ENCODE measurements around the gene ZFP62. TPM values are rescaled to one million over a fixed set of nuclear protein-coding genes. Genes with fewer than 3 reads are reported as not detected.

The ZFP62 gene
- total and polyA plus RNA-seq, 7 donors: 6.0 to 25.6 (median 11.7) TPM

DNA sequence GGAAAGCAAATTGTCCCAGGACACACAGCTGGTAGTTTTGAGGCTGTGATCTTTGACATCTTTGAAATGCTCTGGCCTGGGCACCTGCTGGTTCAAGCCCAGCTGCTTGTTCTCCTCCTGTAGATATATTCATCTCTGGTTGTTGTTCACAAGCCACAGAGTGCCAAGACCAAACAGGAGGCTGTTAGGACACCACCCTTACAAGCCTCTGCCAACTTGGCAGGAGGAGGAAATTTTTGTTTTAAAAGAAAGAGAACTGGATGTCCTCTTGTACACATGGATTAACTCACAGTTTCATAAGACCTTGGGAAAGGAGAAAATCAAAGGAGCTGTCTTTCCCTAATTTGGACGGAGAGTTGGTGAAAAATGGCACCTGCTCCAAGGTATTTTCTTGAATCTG, 8.5 kb upstream of the ZFP62 start:
- Histone ChIP-seq H3K4me1 (no peaks in the 10 kb centered on the region), H3K27ac (no peak overlapping the region), H3K4me3 (no peak overlapping the region), H3K9me3 (no peaks in the 10 kb centered on the region), H3K27me3 (ENCODE audit: insufficient read depth in 3 of 3, low read length in 2 of 3) (peaks cover 0 to 6% (median 0%) of the 10 kb centered on the region in 3 donors), H3K36me3 (ENCODE audit: insufficient read depth in 1 of 2, low read depth in 1 of 2) (no peaks in the 10 kb centered on the region)
- WGBS, 3 donors: 39 to 55% (median 42%) methylated on average over 1 of the region's 1 CpG
- DNase-seq (no peak), ATAC-seq (peak in 2 of 4 donors; percentile 27 to 58)
- intact Hi-C loops (cut with DNase I): loop anchor here (5.0 to 10.0 kb wide), 2 partner anchors 37 to 285 kb away; no protein-coding TSS in a partner anchor
- TF ChIP-seq, protein P1, sequence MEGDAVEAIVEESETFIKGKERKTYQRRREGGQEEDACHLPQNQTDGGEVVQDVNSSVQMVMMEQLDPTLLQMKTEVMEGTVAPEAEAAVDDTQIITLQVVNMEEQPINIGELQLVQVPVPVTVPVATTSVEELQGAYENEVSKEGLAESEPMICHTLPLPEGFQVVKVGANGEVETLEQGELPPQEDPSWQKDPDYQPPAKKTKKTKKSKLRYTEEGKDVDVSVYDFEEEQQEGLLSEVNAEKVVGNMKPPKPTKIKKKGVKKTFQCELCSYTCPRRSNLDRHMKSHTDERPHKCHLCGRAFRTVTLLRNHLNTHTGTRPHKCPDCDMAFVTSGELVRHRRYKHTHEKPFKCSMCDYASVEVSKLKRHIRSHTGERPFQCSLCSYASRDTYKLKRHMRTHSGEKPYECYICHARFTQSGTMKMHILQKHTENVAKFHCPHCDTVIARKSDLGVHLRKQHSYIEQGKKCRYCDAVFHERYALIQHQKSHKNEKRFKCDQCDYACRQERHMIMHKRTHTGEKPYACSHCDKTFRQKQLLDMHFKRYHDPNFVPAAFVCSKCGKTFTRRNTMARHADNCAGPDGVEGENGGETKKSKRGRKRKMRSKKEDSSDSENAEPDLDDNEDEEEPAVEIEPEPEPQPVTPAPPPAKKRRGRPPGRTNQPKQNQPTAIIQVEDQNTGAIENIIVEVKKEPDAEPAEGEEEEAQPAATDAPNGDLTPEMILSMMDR (IDR thresholded peaks at IDR 0.05): no peak

DNA sequence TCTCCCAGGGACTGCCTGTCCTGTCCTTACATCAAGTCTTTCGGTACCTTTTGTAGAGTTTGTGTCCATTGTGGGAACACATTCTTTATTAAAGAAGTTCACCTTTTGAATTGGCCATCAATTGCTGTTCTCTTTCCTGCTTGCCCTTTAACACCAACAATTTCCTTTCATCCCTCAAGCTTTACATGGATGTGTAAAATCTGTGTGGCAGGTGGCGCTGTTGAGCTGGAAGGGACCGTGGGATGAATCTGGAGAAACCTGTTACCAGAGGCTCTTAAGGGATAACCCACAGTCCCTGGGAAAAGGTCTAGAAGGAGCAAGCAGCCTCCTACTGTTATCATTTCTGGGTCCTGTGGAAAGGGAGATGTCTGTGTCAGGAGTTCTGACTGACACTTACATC, 7.9 kb upstream of the ZFP62 start:
- Histone ChIP-seq H3K36me3 (ENCODE audit: insufficient read depth in 1 of 2, low read depth in 1 of 2) (no peaks in the 10 kb centered on the region), H3K4me3 (no peak overlapping the region), H3K27me3 (ENCODE audit: insufficient read depth in 3 of 3, low read length in 2 of 3) (peaks cover 0 to 6% (median 0%) of the 10 kb centered on the region in 3 donors), H3K9me3 (no peaks in the 10 kb centered on the region), H3K4me1 (no peaks in the 10 kb centered on the region), H3K27ac (no peak overlapping the region)
- peak in 3 of 4 donors; percentile 55 to 85 (median 72) for ATAC-seq
- DNase-seq: peak; percentile 75 to 84
- WGBS, 3 donors: 3 to 4% (median 4%) methylated on average over 3 of the region's 3 CpGs
- TF ChIP-seq, protein P1 (IDR thresholded peaks at IDR 0.05): peak; percentile 67
- intact Hi-C loops (cut with DNase I): loop anchor here (5.0 to 10.0 kb wide), 2 partner anchors 37 to 286 kb away; no protein-coding TSS in a partner anchor

DNA sequence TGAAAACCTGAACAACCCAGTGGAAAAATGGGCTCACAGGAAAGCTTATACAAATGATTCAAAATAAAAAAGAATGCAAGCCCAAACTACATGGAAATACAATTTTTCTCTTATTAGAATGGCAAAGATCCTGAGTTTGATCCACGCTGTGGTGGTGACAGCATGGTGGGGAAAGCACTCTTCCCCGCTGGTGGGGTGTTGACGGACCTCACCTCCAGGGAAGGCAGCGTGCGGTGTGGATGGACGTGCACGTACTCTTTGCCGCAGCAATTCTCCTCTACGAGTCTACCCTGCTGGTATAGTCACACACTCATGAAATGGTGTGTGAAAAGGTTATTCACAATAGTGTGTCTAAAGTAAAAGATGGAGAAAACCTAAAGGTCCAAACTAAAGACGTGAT, 5.9 kb upstream of the ZFP62 start:
- TF ChIP-seq, protein P1 (IDR thresholded peaks at IDR 0.05): no peak
- Histone ChIP-seq H3K4me1 (no peaks in the 10 kb centered on the region), H3K27ac (no peak overlapping the region), H3K27me3 (ENCODE audit: insufficient read depth in 3 of 3, low read length in 2 of 3) (peaks cover 0 to 6% (median 0%) of the 10 kb centered on the region in 3 donors), H3K4me3 (no peak overlapping the region), H3K36me3 (ENCODE audit: insufficient read depth in 1 of 2, low read depth in 1 of 2) (no peaks in the 10 kb centered on the region), H3K9me3 (no peaks in the 10 kb centered on the region)
- intact Hi-C loops (cut with DNase I): loop anchor here (5.0 to 10.0 kb wide), 2 partner anchors 35 to 288 kb away; no protein-coding TSS in a partner anchor
- ATAC-seq: no peak
- 76 to 85% (median 83%) methylated on average over 10 of the region's 10 CpGs for WGBS, 3 donors
- DNase-seq: no peak

DNA sequence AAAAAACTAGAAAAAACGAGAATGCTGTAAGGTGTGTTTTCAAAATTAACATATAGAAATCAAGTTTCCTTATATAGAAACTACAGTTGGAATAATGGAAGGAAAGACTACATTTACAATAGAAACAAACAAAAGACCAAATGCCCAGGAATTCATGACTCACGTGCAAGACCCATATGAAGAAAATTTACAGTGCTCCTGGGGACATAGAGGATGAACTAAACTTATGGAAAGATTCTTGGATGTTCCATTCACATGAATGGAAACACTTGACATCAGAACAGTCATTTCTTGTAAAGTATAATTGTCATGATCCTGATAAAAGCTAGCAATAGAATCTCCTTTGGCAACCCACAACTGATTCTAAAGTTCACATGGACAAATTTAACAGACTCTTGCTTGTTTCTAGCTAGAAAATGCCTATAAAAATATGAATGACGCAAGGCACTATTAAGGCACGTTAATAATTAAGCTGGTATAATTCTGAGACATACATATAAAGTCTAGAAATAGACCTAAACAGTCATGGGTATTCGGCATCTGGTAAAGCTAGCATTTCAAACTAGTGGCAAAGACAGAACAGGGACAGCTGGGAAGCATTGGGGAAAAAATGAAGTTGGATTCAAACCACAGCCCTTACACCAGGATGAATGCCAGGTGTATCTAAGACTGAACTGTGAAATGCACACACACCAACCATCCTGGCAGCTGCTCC, 5.1 kb upstream of the ZFP62 start:
- intact Hi-C loops (cut with DNase I): loop anchor here (5.0 to 10.0 kb wide), 2 partner anchors 34 to 289 kb away; no protein-coding TSS in a partner anchor

More for the DNA sequence above, 5.1 kb upstream of the ZFP62 start:
- TF ChIP-seq, protein P1 (IDR thresholded peaks at IDR 0.05): no peak
- DNase-seq: no peak
- ATAC-seq: no peak
- H3K27ac ChIP-seq: no peak overlapping the region
- no peaks in the 10 kb centered on the region for H3K9me3 ChIP-seq
- 42 to 56% (median 47%) methylated on average over 5 of the region's 5 CpGs for WGBS, 3 donors
- no peak overlapping the region for H3K4me3 ChIP-seq
- no peaks in the 10 kb centered on the region for H3K36me3 ChIP-seq (ENCODE audit: insufficient read depth in 1 of 2, low read depth in 1 of 2)
- H3K27me3 ChIP-seq (ENCODE audit: insufficient read depth in 3 of 3, low read length in 2 of 3): peaks cover 0 to 6% (median 0%) of the 10 kb centered on the region in 3 donors
- no peaks in the 10 kb centered on the region for H3K4me1 ChIP-seq

Data from psoas muscle (tissue), 8 donors.